Measurements from ENCODE around the gene ZFYVE27. TPM values are rescaled to one million over a fixed set of nuclear protein-coding genes. Genes with fewer than 3 reads are reported as not detected.

Gene ZFYVE27
- total RNA-seq, 4 donors from 2014 or later: 10.1 to 16.0 (median 13.4) TPM

GRCh38 chr10:97707134-97707861, 29.6 kb upstream of the ZFYVE27 start:
- 89 to 90% methylated on average over 7 to 8 of the region's 11 CpGs for WGBS, 2 donors
- no peaks in the 10 kb centered on the region for H3K9me3 ChIP-seq
- H3K27me3 ChIP-seq: peaks cover 0 to 68% (median 0%) of the 10 kb centered on the region in 4 donors
- no peak overlapping the region for H3K4me3 ChIP-seq
- TF ChIP-seq POLR2A (IDR thresholded peaks at IDR 0.05) (no peak), CTCF (IDR thresholded peaks at IDR 0.05) (no peak)
- H3K36me3 ChIP-seq: no peaks in the 10 kb centered on the region
- intact Hi-C loops (cut with DNase I): no loop called here
- H3K27ac ChIP-seq: peak overlapping the region in 2 of 4 donors; percentile 7 to 24
- peaks cover 0 to 17% (median 7%) of the 10 kb centered on the region in 3 donors for H3K4me1 ChIP-seq
- no peak for DNase-seq

GRCh38 chr10:97708167-97708566, 28.8 kb upstream of the ZFYVE27 start:
- WGBS, 2 donors: 56 to 66% methylated on average over 1 to 2 of the region's 2 CpGs
- TF ChIP-seq POLR2A (IDR thresholded peaks at IDR 0.05): no peak
- TF ChIP-seq CTCF (IDR thresholded peaks at IDR 0.05): no peak
- Histone ChIP-seq H3K4me3 (no peak overlapping the region), H3K4me1 (peaks cover 0 to 25% (median 15%) of the 10 kb centered on the region in 3 donors), H3K36me3 (no peaks in the 10 kb centered on the region), H3K27ac (peak overlapping the region in 2 of 4 donors; percentile 7 to 44), H3K27me3 (peaks cover 0 to 77% (median 0%) of the 10 kb centered on the region in 4 donors), H3K9me3 (no peaks in the 10 kb centered on the region)
- intact Hi-C loops (cut with DNase I): no loop called here
- no peak for DNase-seq

- WGBS, 2 donors: 34 to 35% methylated on average over 12 to 15 of the region's 18 CpGs
- Histone ChIP-seq H3K4me1 (peaks cover 0 to 35% (median 18%) of the 10 kb centered on the region in 3 donors), H3K9me3 (no peaks in the 10 kb centered on the region), H3K27ac (peak overlapping the region; percentile 31 to 81 (median 69)), H3K27me3 (peaks cover 0 to 79% (median 0%) of the 10 kb centered on the region in 4 donors), H3K36me3 (no peaks in the 10 kb centered on the region), H3K4me3 (no peak overlapping the region)
- DNase-seq: no peak
- TF ChIP-seq POLR2A (IDR thresholded peaks at IDR 0.05) (no peak), CTCF (IDR thresholded peaks at IDR 0.05) (peak; percentile 42 to 74 (median 62))
- intact Hi-C loops (cut with DNase I): no loop called here
Measured at GRCh38 chr10:97708976-97709946, 27.7 kb upstream of the ZFYVE27 start.

GRCh38 chr10:97711640-97712572, 25.0 kb upstream of the ZFYVE27 start:
- Histone ChIP-seq H3K4me1 (peaks cover 0 to 62% (median 30%) of the 10 kb centered on the region in 3 donors), H3K27ac (peak overlapping the region; percentile 88 to 97 (median 94)), H3K4me3 (no peak overlapping the region), H3K9me3 (no peaks in the 10 kb centered on the region), H3K36me3 (no peaks in the 10 kb centered on the region), H3K27me3 (peaks cover 0 to 88% (median 0%) of the 10 kb centered on the region in 4 donors)
- WGBS, 2 donors: 74 to 88% methylated on average over 7 to 8 of the region's 9 CpGs
- TF ChIP-seq POLR2A (IDR thresholded peaks at IDR 0.05): no peak
- TF ChIP-seq CTCF (IDR thresholded peaks at IDR 0.05): no peak
- intact Hi-C loops (cut with DNase I): no loop called here
- DNase-seq: no peak

Measured in esophagus squamous epithelium (tissue), 5 donors.